ENCODE data around the gene LAMP1.

GRCh38 chr13:113337976-113338375 lies 40.9 kb downstream of the LAMP1 start:
- TF ChIP-seq MAX (IDR thresholded peaks at IDR 0.05; ENCODE audit: low read depth): no peak
- TF ChIP-seq RCOR1 (IDR thresholded peaks at IDR 0.05; ENCODE audit: low read length): no peak
- TF ChIP-seq RAD21 (IDR thresholded peaks at IDR 0.05; ENCODE audit: low read length): no peak
- no peak for TF ChIP-seq FOSL2 (IDR thresholded peaks at IDR 0.05; ENCODE audit: borderline replicate concordance, low read depth)
- TF ChIP-seq, protein P1, sequence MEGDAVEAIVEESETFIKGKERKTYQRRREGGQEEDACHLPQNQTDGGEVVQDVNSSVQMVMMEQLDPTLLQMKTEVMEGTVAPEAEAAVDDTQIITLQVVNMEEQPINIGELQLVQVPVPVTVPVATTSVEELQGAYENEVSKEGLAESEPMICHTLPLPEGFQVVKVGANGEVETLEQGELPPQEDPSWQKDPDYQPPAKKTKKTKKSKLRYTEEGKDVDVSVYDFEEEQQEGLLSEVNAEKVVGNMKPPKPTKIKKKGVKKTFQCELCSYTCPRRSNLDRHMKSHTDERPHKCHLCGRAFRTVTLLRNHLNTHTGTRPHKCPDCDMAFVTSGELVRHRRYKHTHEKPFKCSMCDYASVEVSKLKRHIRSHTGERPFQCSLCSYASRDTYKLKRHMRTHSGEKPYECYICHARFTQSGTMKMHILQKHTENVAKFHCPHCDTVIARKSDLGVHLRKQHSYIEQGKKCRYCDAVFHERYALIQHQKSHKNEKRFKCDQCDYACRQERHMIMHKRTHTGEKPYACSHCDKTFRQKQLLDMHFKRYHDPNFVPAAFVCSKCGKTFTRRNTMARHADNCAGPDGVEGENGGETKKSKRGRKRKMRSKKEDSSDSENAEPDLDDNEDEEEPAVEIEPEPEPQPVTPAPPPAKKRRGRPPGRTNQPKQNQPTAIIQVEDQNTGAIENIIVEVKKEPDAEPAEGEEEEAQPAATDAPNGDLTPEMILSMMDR (IDR thresholded peaks at IDR 0.05): no peak
- no peak for TF ChIP-seq YY1 (IDR thresholded peaks at IDR 0.05; ENCODE audit: low read depth)
